Rectal smooth muscle tissue (tissue), 1 donor: ENCODE data around the gene NCKAP5.

Experiments used
- H3K27ac ChIP-seq: one replicate; pipeline ENCODE4 v1.7.0; 2013; ENCODE audit warnings: low read depth, low read length, inconsistent platforms
- H3K27me3 ChIP-seq: one replicate; pipeline ENCODE4 v1.7.0; 2013; ENCODE audit warnings: low read length; ENCODE audit not compliant: control insufficient read depth, insufficient read depth
- H3K36me3 ChIP-seq: one replicate; pipeline ENCODE4 v1.7.0; 2013; ENCODE audit warnings: low read length; ENCODE audit not compliant: control insufficient read depth, insufficient read depth
- H3K4me1 ChIP-seq: one replicate; pipeline ENCODE4 v1.7.0; 2013; ENCODE audit warnings: low read length; ENCODE audit not compliant: control insufficient read depth, insufficient read depth
- H3K4me3 ChIP-seq: one replicate; pipeline ENCODE4 v1.7.0; 2013; ENCODE audit warnings: low read length
- H3K9ac ChIP-seq: one replicate; pipeline ENCODE4 v1.7.0; 2013; ENCODE audit warnings: low read length

Gene NCKAP5

GRCh38 chr2:132738223-132738622 lies 830.0 kb downstream of the NCKAP5 start:
- no peaks in the 10 kb centered on the region for H3K27me3 ChIP-seq

DNA sequence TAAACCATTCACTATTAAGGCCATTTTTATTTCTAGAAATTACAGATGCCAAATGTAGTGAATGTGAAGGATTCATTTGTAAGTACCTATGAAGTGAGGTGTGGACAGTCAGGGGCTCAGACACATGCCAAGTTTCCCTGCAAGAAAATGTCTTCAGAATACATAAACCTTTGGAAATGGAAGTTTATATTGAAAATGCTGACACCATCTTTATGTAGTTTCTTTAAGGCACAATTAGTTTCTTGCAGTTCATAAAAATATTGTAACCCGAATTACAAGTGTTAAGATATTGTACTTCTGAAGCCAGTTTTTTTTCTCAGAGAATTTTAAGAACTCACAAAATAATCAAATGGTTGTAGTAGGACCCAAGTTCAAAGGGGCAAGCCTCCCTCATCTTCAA lies 832.2 kb downstream of the NCKAP5 start:
- H3K36me3 ChIP-seq: no peaks in the 10 kb centered on the region
- H3K9ac ChIP-seq: no peak overlapping the region
- H3K4me3 ChIP-seq: no peak overlapping the region
- H3K27me3 ChIP-seq: no peaks in the 10 kb centered on the region
- no peaks in the 10 kb centered on the region for H3K4me1 ChIP-seq
- H3K27ac ChIP-seq: no peak overlapping the region

More at GRCh38 chr2:132738223-132738622, 830.0 kb downstream of the NCKAP5 start:
- Histone ChIP-seq H3K27ac (no peak overlapping the region), H3K4me1 (no peaks in the 10 kb centered on the region), H3K4me3 (no peak overlapping the region), H3K36me3 (no peaks in the 10 kb centered on the region), H3K9ac (no peak overlapping the region)

DNA sequence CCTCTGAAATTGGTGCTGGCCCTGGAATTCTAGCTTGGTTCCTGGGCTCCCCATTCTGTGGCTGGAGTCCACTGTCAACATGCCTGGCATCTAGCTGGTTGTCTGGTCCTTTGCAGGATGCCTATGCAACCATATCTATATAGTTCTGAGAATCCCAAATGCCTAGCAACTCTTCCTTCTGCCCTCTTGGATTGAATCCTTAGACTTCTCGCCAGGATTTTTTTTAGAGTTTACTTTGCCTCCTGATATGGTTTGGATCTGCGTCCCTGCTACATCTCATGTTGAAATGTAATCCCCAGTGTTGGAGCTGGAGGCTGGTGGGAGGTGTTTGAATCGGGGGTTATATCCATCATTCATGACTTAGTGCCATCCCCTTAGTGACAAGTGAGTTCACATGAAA lies 833.3 kb downstream of the NCKAP5 start:
- no peaks in the 10 kb centered on the region for H3K36me3 ChIP-seq
- H3K27me3 ChIP-seq: no peaks in the 10 kb centered on the region
- no peak overlapping the region for H3K4me3 ChIP-seq
- no peak overlapping the region for H3K27ac ChIP-seq
- no peak overlapping the region for H3K9ac ChIP-seq
- H3K4me1 ChIP-seq: no peaks in the 10 kb centered on the region

GRCh38 chr2:132733094-132733493 lies 835.2 kb downstream of the NCKAP5 start:
- no peaks in the 10 kb centered on the region for H3K4me1 ChIP-seq
- no peak overlapping the region for H3K9ac ChIP-seq
- H3K27me3 ChIP-seq: no peaks in the 10 kb centered on the region
- H3K4me3 ChIP-seq: no peak overlapping the region
- no peak overlapping the region for H3K27ac ChIP-seq
- H3K36me3 ChIP-seq: no peaks in the 10 kb centered on the region

DNA sequence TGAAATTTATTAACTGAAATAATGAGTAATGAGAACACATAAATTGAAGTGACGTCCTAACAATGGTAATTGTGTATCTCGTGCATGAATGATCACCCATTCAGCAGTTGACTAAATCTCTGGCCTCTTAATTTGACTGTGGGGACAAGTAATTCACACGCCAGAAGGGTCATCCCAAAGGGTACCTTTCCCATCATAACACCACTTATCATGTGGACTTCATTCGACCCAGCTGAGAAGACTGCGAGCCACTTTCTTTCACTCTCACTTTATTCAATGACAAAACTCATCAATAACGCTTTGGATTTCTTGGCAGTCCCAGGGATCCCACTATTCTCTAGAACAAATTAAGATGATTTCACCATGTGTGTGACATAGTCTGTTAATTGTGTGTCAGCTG lies 835.6 kb downstream of the NCKAP5 start:
- no peak overlapping the region for H3K9ac ChIP-seq
- no peak overlapping the region for H3K27ac ChIP-seq
- no peaks in the 10 kb centered on the region for H3K36me3 ChIP-seq

DNA sequence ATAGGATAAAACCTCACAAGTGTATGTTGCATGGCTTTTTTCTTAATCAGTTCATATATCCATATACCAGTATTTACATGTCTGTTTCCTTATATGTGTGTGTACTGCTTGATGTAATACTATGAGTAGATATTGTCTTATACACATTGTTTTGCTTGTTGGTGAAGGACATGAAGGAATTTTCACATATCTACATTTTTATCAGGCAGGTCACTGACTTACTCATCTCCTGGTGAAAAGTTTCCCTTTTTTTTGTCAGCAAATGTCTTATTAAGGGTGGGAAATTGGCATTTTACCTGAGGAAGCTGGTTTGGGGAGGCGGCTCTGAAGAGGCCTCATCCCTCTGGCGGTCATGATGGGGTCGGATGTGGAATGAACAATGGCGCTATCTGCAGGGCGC lies 836.8 kb downstream of the NCKAP5 start:
- Histone ChIP-seq H3K36me3 (no peaks in the 10 kb centered on the region), H3K4me1 (no peaks in the 10 kb centered on the region), H3K9ac (no peak overlapping the region), H3K27ac (no peak overlapping the region), H3K27me3 (no peaks in the 10 kb centered on the region), H3K4me3 (no peak overlapping the region)

More for the DNA sequence above, 835.6 kb downstream of the NCKAP5 start:
- H3K27me3 ChIP-seq: no peaks in the 10 kb centered on the region
- no peaks in the 10 kb centered on the region for H3K4me1 ChIP-seq
- no peak overlapping the region for H3K4me3 ChIP-seq

DNA sequence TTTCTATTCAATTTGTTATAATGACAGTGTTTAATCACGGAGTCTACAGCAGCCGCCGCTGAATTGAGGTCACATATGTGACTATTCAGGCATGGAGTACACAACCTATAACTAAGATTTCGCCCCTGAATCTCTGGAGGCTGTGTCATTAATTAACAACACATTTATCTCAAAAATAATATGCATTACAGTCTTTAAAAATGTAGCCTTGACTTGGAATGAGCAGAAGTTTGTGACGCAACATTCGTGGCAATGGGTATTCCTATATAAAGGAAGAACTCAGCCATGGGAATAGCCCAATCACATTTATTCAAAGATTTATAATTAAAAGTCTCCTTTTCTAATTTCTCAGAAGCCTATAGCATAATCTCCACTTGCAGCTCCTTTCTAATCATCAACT lies 837.7 kb downstream of the NCKAP5 start:
- Histone ChIP-seq H3K27ac (no peak overlapping the region), H3K9ac (no peak overlapping the region), H3K4me3 (no peak overlapping the region), H3K4me1 (no peaks in the 10 kb centered on the region), H3K27me3 (no peaks in the 10 kb centered on the region), H3K36me3 (no peaks in the 10 kb centered on the region)

GRCh38 chr2:132729522-132729921 lies 838.7 kb downstream of the NCKAP5 start:
- Histone ChIP-seq H3K36me3 (no peaks in the 10 kb centered on the region), H3K27me3 (no peaks in the 10 kb centered on the region), H3K4me3 (no peak overlapping the region)

DNA sequence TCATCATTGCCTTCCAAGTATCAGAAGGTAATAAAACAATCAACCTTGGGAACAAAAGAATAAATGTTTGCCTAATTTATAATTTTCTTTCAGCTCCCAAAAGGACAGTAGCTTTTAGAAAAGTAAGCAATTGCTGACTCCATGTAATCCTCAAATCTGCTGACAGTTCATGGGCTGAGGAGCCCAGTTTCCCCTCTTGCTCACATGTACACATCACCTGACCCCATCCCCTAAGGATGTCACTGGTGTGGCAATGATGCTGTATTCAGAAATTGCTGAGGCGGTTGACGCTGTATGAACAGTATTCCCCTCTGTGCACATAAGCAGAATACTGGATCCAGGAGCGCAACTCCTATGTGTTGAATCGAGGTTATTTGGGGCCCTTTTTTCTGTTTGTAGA lies 842.1 kb downstream of the NCKAP5 start:
- H3K4me1 ChIP-seq: no peaks in the 10 kb centered on the region
- no peaks in the 10 kb centered on the region for H3K36me3 ChIP-seq
- H3K9ac ChIP-seq: no peak overlapping the region
- no peaks in the 10 kb centered on the region for H3K27me3 ChIP-seq
- no peak overlapping the region for H3K27ac ChIP-seq
- H3K4me3 ChIP-seq: no peak overlapping the region

More at GRCh38 chr2:132729522-132729921, 838.7 kb downstream of the NCKAP5 start:
- H3K27ac ChIP-seq: no peak overlapping the region
- H3K4me1 ChIP-seq: no peaks in the 10 kb centered on the region
- H3K9ac ChIP-seq: no peak overlapping the region

DNA sequence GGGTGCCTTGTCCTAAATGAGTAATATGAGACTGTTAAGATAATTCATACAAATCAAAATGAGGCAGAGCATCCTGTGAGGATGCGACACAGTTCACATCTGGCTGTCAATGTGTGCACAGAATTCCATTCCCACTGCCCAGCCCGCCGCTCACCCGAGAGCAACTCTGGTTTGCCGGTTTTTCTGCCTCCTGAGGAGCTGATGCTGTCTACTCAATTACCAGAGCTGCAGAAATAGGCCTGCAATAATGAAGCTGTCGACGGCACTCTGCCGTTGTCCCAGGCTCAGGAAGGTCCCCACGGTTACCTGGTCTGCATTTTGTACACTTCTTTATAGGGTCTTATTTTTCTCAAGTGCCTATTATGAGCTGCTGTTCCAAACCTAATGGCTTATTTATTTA lies 842.5 kb downstream of the NCKAP5 start:
- no peaks in the 10 kb centered on the region for H3K4me1 ChIP-seq
- no peaks in the 10 kb centered on the region for H3K36me3 ChIP-seq
- H3K9ac ChIP-seq: no peak overlapping the region
- H3K27me3 ChIP-seq: no peaks in the 10 kb centered on the region
- H3K4me3 ChIP-seq: no peak overlapping the region
- H3K27ac ChIP-seq: no peak overlapping the region

GRCh38 chr2:132725148-132725547 lies 843.1 kb downstream of the NCKAP5 start:
- Histone ChIP-seq H3K4me1 (no peaks in the 10 kb centered on the region), H3K27me3 (no peaks in the 10 kb centered on the region), H3K36me3 (no peaks in the 10 kb centered on the region), H3K4me3 (no peak overlapping the region), H3K9ac (no peak overlapping the region), H3K27ac (no peak overlapping the region)

DNA sequence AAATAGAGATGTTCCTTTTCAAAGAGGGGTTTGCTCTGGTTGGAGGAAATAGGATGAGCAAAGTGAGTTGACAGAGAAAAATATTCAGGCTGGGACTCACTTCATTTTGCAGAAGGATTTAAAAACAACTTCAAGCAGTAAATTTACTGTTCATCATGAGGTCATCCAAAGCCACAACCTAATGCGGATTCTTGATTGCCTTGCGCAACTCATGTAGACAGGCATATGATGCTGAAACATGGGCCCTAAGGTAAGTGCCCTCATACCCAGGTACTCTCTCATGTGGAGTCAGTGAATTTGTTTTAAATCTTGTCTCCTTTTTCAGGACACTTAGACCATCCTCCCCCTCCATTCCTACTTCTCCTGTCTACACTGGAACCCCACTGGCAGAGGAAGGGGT lies 846.3 kb downstream of the NCKAP5 start:
- Histone ChIP-seq H3K27ac (no peak overlapping the region), H3K27me3 (no peaks in the 10 kb centered on the region), H3K4me1 (no peaks in the 10 kb centered on the region), H3K4me3 (no peak overlapping the region), H3K36me3 (no peaks in the 10 kb centered on the region), H3K9ac (no peak overlapping the region)

DNA sequence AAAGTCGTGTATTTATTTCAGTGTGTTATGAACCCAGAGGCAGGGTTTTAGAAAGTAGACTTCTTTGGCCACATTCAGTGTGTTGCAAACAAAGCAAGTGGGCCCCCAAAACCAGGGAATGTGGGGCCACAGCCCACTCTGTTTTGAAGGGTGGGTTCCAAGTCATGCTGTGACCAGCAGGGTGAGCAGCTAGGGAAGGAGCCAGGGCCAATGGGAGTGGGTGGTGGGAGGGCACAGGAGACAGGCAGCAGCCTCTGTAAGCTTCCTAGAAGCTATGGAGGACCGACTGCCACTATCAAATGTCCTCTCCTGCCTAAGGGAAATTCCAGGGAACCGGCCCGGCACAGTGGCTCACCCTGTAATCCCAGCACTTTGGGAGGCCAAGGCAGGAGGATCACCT lies 847.9 kb downstream of the NCKAP5 start:
- no peaks in the 10 kb centered on the region for H3K27me3 ChIP-seq
- H3K27ac ChIP-seq: no peak overlapping the region
- H3K36me3 ChIP-seq: no peaks in the 10 kb centered on the region
- H3K9ac ChIP-seq: no peak overlapping the region
- H3K4me3 ChIP-seq: no peak overlapping the region
- no peaks in the 10 kb centered on the region for H3K4me1 ChIP-seq
